ENCODE results near the gene SERPINF2.

SERPINF2 gene

DNA sequence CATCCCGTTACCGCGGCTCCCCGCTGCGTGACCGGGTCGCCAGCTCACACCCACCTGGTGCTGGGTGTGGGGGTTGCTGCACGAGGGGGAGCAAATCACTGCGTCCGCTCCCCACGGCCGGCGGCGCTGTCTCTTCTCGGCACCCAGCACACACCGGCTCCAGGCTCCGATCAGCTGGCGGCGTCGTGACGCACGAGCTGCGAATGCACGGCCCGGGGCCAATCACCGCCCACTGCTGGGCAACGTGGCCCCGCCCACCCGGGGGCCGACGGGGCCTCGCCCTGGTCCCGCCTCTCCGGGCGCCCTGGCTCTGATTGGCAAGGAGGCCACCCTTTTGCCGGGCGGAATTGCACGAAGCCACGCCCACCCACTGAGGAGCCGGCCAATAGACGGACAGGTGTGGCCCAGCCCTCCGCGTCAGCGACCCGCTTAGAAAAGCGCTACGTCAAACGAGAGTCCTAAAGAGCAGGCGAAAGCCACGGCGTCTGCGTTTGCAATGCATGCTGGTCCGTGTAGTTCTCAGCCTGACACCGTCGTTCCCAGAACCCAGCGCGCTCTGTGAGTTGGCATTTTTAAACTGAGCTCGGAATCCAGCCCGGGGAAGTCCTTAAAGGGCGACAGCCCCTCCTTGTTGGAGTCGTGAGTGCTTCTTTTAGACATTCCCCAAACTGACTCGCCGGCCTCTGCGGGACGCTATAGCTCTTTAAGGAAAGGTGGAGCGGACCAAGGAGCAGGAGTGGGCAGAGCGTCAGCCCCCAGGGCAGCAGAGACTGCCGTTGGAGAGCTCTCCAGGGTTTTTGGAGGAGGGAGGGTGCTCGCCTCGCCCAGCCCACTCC lies 26.4 kb upstream of the SERPINF2 start:
- DNase-seq (ENCODE audit: low spot score), result peak; percentile 99

GRCh38 chr17:1716912-1717695 lies 25.6 kb upstream of the SERPINF2 start:
- DNase-seq (ENCODE audit: low spot score), result peak; percentile 95

GRCh38 chr17:1718362-1719165 lies 24.1 kb upstream of the SERPINF2 start:
- no peak for DNase-seq (ENCODE audit: low spot score)

GRCh38 chr17:1720856-1721386 lies 21.8 kb upstream of the SERPINF2 start:
- no peak for DNase-seq (ENCODE audit: low spot score)

GRCh38 chr17:1722022-1722421 lies 20.6 kb upstream of the SERPINF2 start:
- DNase-seq (ENCODE audit: low spot score), result peak; percentile 60

- peak; percentile 93 for DNase-seq (ENCODE audit: low spot score)
Measured at GRCh38 chr17:1724351-1724868, 18.3 kb upstream of the SERPINF2 start, which contains the start of gene WDR81. Gene WDR81, plus strand, starts transcription at chr17:1724704. Its CDS starts 256 bp downstream, at chr17:1724960.

DNA sequence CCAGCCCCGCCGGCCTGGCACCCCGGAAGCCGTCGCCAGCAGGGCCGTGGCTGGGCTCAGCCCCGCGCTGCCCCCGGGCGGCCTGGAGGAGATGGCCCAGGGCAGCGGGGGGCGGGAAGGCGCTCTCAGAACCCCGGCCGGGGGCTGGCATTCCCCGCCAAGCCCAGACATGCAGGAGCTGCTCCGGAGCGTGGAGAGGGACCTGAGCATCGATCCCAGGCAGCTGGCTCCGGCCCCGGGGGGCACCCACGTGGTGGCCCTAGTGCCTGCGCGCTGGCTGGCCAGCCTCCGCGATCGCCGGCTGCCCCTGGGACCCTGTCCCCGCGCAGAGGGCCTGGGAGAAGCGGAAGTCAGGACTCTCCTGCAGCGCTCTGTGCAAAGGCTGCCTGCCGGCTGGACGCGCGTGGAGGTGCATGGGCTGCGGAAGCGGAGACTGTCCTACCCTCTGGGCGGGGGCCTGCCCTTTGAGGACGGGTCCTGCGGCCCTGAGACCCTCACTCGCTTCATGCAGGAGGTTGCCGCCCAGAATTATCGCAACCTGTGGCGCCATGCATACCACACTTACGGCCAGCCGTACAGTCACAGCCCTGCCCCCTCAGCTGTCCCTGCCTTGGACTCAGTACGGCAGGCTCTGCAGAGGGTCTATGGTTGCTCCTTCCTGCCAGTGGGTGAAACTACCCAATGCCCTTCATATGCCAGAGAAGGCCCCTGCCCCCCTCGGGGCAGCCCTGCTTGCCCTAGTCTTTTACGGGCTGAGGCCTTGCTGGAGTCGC lies 17.6 kb upstream of the SERPINF2 start:
- no peak for DNase-seq (ENCODE audit: low spot score)

- no peak for DNase-seq (ENCODE audit: low spot score)
Measured at GRCh38 chr17:1725642-1726511, 16.8 kb upstream of the SERPINF2 start.

DNA sequence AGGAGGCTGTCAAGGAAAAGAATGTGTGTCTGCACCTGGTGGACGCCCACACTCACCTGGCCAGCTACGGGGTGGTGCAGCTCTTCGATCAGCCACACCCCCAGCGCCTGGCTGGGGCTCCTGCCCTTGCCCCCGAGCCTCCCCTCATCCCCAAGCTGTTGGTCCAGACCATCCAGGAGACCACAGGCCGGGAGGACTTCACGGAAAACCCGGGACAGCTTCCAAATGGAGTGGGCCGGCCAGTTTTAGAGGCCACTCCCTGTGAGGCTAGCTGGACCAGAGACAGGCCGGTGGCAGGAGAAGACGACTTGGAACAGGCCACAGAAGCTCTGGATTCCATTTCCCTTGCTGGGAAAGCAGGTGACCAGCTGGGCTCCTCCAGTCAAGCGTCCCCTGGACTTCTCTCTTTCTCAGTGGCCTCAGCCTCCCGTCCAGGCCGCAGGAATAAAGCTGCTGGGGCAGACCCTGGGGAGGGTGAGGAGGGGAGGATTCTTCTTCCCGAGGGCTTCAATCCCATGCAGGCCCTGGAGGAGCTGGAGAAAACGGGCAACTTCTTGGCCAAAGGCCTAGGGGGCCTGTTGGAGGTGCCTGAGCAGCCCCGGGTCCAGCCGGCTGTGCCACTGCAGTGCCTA lies 15.9 kb upstream of the SERPINF2 start:
- no peak for DNase-seq (ENCODE audit: low spot score)

- DNase-seq (ENCODE audit: low spot score), result no peak
Measured at GRCh38 chr17:1727258-1727789, 15.3 kb upstream of the SERPINF2 start.

DNA sequence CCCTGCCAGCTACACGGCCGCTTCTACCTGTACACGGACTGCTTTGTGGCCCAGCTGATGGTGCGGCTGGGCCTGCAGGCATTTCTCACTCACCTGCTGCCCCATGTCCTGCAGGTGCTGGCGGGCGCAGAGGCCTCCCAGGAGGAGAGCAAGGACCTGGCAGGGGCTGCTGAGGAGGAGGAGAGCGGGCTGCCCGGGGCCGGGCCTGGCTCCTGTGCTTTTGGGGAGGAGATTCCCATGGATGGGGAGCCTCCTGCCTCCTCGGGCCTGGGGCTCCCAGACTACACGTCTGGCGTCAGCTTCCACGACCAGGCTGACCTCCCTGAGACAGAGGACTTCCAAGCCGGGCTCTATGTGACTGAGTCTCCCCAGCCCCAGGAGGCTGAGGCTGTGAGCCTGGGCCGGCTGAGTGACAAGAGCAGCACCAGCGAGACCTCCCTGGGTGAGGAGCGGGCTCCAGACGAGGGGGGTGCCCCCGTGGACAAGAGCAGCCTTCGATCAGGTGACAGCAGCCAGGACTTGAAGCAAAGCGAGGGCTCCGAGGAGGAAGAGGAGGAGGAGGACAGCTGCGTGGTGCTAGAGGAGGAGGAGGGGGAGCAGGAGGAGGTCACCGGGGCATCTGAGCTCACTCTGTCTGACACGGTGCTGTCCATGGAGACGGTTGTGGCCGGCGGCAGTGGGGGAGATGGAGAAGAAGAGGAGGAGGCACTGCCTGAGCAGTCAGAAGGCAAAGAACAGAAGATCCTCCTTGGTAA lies 14.6 kb upstream of the SERPINF2 start:
- DNase-seq (ENCODE audit: low spot score), result no peak

- DNase-seq (ENCODE audit: low spot score), result no peak
Measured at GRCh38 chr17:1729966-1730325, 12.7 kb upstream of the SERPINF2 start.

DNA sequence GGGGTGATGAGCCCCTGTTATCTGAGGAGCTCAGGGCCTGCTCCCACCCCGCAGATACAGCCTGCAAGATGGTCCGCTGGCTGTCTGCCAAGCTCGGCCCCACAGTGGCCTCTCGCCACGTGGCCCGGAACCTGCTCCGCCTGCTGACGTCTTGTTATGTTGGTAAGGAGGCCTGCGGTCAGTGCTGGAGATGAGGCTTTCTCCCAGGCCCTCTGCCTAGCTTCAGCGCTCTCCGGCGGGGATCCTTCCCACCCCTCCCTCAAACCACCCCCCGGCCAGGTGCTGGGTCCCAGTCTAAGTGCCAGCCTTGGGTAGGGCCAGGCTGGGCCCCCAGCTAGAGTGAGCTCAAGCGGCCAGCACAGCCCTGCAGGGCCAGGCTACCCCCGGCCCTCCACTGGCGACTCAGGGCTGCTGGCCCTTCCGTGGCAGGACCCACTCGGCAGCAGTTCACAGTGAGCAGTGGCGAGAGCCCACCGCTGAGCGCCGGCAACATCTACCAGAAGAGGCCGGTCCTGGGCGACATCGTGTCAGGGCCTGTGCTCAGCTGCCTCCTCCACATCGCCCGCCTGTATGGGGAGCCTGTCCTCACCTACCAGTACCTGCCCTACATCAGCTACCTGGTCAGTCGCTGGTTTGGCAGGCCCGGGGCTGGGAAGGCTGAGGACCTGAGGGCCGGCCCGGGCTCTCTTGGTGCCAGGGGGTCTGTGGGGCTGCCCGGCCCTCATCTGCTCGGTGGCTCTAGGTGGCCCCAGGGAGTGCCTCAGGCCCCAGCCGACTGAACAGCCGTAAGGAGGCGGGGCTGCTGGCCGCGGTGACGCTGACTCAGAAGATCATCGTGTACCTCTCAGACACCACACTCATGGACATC lies 12.1 kb upstream of the SERPINF2 start:
- peak; percentile 80 for DNase-seq (ENCODE audit: low spot score)

GRCh38 chr17:1731194-1731506 lies 11.5 kb upstream of the SERPINF2 start:
- DNase-seq (ENCODE audit: low spot score), result no peak

GRCh38 chr17:1732241-1732832 lies 10.3 kb upstream of the SERPINF2 start:
- no peak for DNase-seq (ENCODE audit: low spot score)

GRCh38 chr17:1732833-1733321 lies 9.8 kb upstream of the SERPINF2 start:
- no peak for DNase-seq (ENCODE audit: low spot score)

- DNase-seq (ENCODE audit: low spot score), result no peak
Measured at GRCh38 chr17:1733759-1734158, 8.9 kb upstream of the SERPINF2 start.

Data from AG08396 (cell line).